GM13977 (cell line): Measurements from ENCODE around the gene SPTA1.

Experiments used
- DNase-seq: peaks from one replicate; pipeline ENCODE4 v3.0.0; 2012; ENCODE audit warnings: low spot score
- CTCF ChIP-seq: IDR thresholded peaks from 2 replicates; pipeline ENCODE4 v1.5.1; 2012; ENCODE audit warnings: mild to moderate bottlenecking, control low read depth; ENCODE audit not compliant: insufficient read depth; ENCODE audit errors: extremely low read depth, missing control alignments
- in situ Hi-C: fragments of 300-500 bp; cut with MboI; formaldehyde crosslinking; loops from one replicate; pipeline ENCODE4 v1.12.0; 2022; ENCODE audit warnings: low sequenced_read_pairs, low pct_unique_long_range_greater_than_20kb, mixed read lengths, inconsistent platforms; ENCODE audit not compliant: unreplicated experiment

The SPTA1 gene

GRCh38 chr1:158724442-158724841 lies 37.9 kb upstream of the SPTA1 start:
- in situ Hi-C loops: no loop called here
- no peak for TF ChIP-seq CTCF
- DNase-seq: no peak

DNA sequence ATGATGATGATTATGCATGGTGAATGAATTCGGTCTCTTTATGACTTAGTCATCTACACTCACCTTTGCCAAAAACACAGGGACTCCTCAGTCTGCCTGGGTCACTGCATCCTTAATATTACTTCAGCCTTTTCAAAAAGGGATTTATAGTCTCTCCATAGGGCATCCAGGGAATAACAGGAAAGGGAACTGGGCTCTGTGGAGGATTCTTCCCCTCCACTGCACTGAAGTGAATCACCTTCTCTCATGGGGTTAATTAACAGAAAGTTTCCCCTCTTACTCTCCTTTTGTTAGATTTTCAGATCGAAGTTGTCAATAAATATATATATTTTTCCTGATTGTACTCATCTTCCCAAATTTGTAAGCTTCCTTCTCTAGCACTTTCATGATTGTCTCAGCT lies 34.1 kb upstream of the SPTA1 start, which contains the start of gene OR6K3:
Gene OR6K3 (minus strand): TSS at position 101 of the 400 bp plus-strand sequence. CDS start 2,605 bp downstream, outside the sequence.
- DNase-seq: no peak
- no peak for TF ChIP-seq CTCF
- in situ Hi-C loops: no loop called here

- TF ChIP-seq CTCF: no peak
- in situ Hi-C loops: no loop called here
- no peak for DNase-seq
Measured at GRCh38 chr1:158719664-158720063, 33.1 kb upstream of the SPTA1 start.

- DNase-seq: no peak
- TF ChIP-seq CTCF: no peak
- in situ Hi-C loops: no loop called here
Measured at GRCh38 chr1:158717344-158717743, 30.8 kb upstream of the SPTA1 start.

DNA sequence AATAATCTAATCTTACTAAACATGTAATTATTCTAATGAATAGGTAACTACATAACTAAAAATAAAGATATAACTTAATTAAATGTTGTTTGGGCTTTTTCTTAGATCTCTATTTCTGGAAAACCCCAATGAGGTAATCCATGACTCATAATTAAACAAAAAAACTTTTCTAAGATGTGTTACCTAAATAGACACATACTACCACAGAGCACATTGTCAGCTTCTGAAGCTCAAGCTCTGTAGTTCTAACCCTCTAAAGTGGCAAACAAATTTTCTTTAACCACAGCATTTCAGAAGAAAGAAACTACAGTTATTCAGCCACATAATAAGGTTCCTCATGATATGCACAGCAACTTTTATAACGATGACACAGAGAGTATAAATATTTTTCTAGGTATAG lies 29.8 kb upstream of the SPTA1 start:
- TF ChIP-seq CTCF: no peak

DNA sequence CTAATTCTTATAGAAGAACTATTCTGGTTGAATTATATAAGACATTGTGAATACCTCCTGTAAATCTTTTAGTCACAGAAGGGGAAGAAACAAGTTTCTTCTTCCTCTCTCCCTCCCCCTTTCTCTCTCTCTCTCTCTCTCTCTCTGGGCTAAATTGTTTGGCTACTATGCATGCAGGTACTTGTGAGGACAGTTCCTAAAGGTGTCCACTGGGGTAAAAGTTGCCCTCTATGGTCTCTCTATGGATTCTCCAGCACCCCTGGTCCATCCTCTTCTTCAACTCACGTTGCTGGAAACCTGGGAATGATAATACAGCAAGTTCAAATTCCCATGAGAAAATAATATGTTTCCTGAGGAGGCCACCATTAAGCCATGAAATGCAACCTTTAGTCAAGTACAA lies 28.2 kb upstream of the SPTA1 start:
- in situ Hi-C loops: no loop called here
- TF ChIP-seq CTCF: no peak
- DNase-seq: no peak

More for the DNA sequence above, 29.8 kb upstream of the SPTA1 start:
- DNase-seq: peak; percentile 16
- in situ Hi-C loops: no loop called here

- no peak for DNase-seq
- no peak for TF ChIP-seq CTCF
- in situ Hi-C loops: no loop called here
Measured at GRCh38 chr1:158711098-158711497, 24.6 kb upstream of the SPTA1 start.
